ENCODE data around the gene NTRK3. TPM values are rescaled to one million over a fixed set of nuclear protein-coding genes. Genes with fewer than 3 reads are reported as not detected.

Gene NTRK3
- total RNA-seq, 1 donor from 2014 or later: not detected

DNA sequence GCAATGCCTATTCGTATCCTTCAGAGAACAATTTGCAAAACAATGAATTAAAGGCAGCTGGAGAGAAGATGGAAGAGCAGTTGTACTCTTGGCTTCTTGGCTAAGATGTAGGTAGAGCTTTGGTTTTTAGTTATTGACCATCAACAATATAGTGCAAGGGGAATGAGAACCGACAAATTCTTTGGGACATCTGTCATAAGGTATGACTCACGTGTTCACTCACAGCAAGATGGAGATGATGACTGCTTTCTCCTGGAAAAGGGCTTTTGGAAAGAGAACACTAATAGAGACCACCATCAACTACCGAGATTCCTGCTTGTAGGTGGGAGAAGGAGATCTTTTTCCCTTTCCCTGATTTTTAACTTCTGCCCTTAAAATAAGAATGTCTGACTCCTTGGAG lies 234.9 kb downstream of the NTRK3 start:
- no peak overlapping the region for H3K4me3 ChIP-seq (ENCODE audit: low read depth, low read length)
- DNase-seq (ENCODE audit: low read depth): no peak
- TF ChIP-seq, protein P1, sequence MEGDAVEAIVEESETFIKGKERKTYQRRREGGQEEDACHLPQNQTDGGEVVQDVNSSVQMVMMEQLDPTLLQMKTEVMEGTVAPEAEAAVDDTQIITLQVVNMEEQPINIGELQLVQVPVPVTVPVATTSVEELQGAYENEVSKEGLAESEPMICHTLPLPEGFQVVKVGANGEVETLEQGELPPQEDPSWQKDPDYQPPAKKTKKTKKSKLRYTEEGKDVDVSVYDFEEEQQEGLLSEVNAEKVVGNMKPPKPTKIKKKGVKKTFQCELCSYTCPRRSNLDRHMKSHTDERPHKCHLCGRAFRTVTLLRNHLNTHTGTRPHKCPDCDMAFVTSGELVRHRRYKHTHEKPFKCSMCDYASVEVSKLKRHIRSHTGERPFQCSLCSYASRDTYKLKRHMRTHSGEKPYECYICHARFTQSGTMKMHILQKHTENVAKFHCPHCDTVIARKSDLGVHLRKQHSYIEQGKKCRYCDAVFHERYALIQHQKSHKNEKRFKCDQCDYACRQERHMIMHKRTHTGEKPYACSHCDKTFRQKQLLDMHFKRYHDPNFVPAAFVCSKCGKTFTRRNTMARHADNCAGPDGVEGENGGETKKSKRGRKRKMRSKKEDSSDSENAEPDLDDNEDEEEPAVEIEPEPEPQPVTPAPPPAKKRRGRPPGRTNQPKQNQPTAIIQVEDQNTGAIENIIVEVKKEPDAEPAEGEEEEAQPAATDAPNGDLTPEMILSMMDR (conservative IDR thresholded peaks at IDR 0.05; ENCODE audit: low read depth, low read length): no peak

- no peak for DNase-seq (ENCODE audit: low read depth)
- no peak overlapping the region for H3K4me3 ChIP-seq (ENCODE audit: low read depth, low read length)
- TF ChIP-seq, protein P1 (conservative IDR thresholded peaks at IDR 0.05; ENCODE audit: low read depth, low read length): no peak
Measured at GRCh38 chr15:88020806-88021205, 235.7 kb downstream of the NTRK3 start.

- TF ChIP-seq, protein P1 (conservative IDR thresholded peaks at IDR 0.05; ENCODE audit: low read depth, low read length): no peak
- DNase-seq (ENCODE audit: low read depth): no peak
- no peak overlapping the region for H3K4me3 ChIP-seq (ENCODE audit: low read depth, low read length)
Measured at GRCh38 chr15:88019656-88020055, 236.9 kb downstream of the NTRK3 start.

- TF ChIP-seq, protein P1 (conservative IDR thresholded peaks at IDR 0.05; ENCODE audit: low read depth, low read length): no peak
- no peak for DNase-seq (ENCODE audit: low read depth)
- no peak overlapping the region for H3K4me3 ChIP-seq (ENCODE audit: low read depth, low read length)
Measured at GRCh38 chr15:88018869-88019641, 237.5 kb downstream of the NTRK3 start.

GRCh38 chr15:88017753-88018152 lies 238.8 kb downstream of the NTRK3 start:
- no peak for DNase-seq (ENCODE audit: low read depth)
- H3K4me3 ChIP-seq (ENCODE audit: low read depth, low read length): no peak overlapping the region
- TF ChIP-seq, protein P1 (conservative IDR thresholded peaks at IDR 0.05; ENCODE audit: low read depth, low read length): no peak

- no peak overlapping the region for H3K4me3 ChIP-seq (ENCODE audit: low read depth, low read length)
- DNase-seq (ENCODE audit: low read depth): no peak
- TF ChIP-seq, protein P1 (conservative IDR thresholded peaks at IDR 0.05; ENCODE audit: low read depth, low read length): no peak
Measured at GRCh38 chr15:88016406-88016805, 240.1 kb downstream of the NTRK3 start.

All from epithelial cell of proximal tubule (primary cell).